ENCODE measurements around the gene DNAJB11. TPM values are rescaled to one million over a fixed set of nuclear protein-coding genes. Genes with fewer than 3 reads are reported as not detected.

The DNAJB11 gene
- polyA plus RNA-seq, 2 of the 4 experiments (the other 2 are of a cell fraction): 55.2 to 61.9 TPM

DNA sequence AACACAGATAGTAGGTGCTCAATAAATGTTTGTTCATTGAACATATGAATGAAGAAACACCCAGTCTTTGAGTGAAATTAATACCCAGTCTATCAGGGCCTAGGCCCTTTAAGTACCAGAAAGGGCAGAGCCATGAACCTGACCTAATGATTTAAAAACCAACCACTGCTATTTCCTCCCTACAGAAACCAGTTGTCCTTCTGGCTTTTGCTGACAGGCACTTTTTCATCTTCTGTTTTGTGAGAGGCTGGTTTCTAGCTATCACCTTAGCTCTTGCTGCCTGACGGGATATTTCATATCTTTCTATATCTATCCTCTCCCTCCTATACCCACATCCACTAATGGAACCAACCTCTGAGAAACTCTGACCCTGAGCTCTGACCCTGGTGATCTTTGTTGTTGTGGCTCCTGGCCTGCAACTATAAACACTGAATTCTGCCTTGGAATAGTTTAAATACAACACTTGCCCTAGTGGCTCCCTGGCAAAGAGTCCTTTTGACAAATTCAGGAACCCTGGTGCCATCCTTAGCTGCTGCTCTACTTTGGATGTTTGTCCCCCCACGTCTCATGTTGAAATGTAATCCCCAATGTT, 38.2 kb downstream of the DNAJB11 start:
- POLR2A ChIA-PET: no interaction called here
- H3K4me3 ChIP-seq: no peak overlapping the region
- no peak for DNase-seq (ENCODE audit: low read depth in 1 of 2, low spot score in 1 of 2)
- H3K9me3 ChIP-seq: no peaks in the 10 kb centered on the region
- peaks cover 19% of the 10 kb centered on the region for H3K4me1 ChIP-seq
- no peak for ATAC-seq
- TF ChIP-seq MAFK (IDR thresholded peaks at IDR 0.05; ENCODE audit: partially characterized antibody) (peak; percentile 27), RFX5 (IDR thresholded peaks at IDR 0.05) (no peak)
- CTCF ChIA-PET: interaction anchor here (0.7 to 3.2 kb wide), 8 partner anchors 8 to 626 kb away, joined by 3 to 14 read pairs (median 4); no protein-coding TSS in a partner anchor
- FAIRE-seq: no peak
- 86% methylated on average over 2 of the region's 2 CpGs for WGBS (ENCODE audit: missing lambda C conversion rate)
- no peak overlapping the region for H3K4me2 ChIP-seq
- H3K27ac ChIP-seq: no peak overlapping the region

DNA sequence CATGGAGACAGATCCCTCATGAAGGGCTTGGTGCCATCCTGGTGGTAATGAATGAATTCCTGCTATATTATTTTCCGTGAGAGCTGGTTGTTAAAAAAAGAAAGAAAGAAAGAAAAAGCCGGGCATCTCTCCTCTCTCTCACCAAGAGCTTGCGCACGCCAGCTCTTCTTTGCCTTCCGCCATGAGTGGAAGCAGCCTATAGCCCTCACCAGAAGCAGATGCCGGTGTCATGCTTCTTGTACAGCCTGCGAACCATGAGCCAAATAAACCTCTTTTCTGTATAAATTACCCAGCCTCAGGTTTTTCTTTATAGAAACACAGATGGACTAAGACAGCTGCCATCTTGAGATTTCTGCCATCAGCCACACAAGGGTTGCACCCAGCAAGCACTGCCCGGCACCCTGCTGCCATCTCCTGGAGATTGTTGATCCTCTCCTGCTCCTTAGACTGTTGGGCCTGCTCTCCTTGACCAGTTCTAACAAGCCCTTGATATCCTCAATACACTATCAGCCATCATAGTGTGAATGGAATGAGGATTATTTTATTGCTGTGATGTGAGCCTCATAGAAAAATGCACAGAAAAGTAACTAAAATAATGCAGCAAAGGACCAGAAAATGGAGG, 38.8 kb downstream of the DNAJB11 start:
- peak in 1 of 2 experiments; percentile 79; a peak in 3 of 6 replicates for ATAC-seq
- no peak for TF ChIP-seq HOXB5 (CRISPR knock-in tag; IDR thresholded peaks at IDR 0.05)
- peak in 1 of 2 experiments; percentile 38; a peak in 2 of 5 replicates for TF ChIP-seq RAD21 (conservative IDR thresholded peaks at IDR 0.05 in 1 of 2, IDR thresholded peaks at IDR 0.05 in 1 of 2)

DNA sequence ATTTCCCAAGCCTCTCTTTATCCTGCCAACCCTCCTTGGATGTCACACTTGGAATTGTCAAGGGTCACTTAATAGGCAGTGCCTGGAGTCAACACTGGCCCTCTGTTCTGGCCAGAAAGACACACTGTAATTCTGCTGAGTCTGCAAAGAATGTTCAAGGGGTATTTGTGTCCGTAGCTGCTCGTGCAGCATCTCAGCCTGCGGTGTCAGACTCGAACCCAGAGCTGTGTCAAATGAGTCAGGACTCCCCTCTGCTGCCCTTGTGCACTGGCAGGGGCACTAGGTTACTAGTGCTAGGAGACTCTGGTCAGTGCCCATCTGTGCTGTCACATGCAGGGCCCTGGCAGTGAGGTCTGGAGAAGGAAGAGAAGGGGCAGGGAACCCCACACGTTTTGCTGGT, 41.5 kb downstream of the DNAJB11 start:
- ATAC-seq (no peak), FAIRE-seq (no peak), DNase-seq (ENCODE audit: low read depth in 1 of 2, low spot score in 1 of 2) (no peak)
- Histone ChIP-seq H3K4me2 (no peak overlapping the region), H3K4me3 (no peak overlapping the region), H3K27ac (no peak overlapping the region), H3K4me1 (peaks cover 7% of the 10 kb centered on the region), H3K9me3 (no peaks in the 10 kb centered on the region)
- CTCF ChIA-PET: interaction anchor here (0.6 to 1.5 kb wide), 5 partner anchors 9 to 19 kb away, joined by 3 to 7 read pairs (median 3); no protein-coding TSS in a partner anchor
- WGBS (ENCODE audit: missing lambda C conversion rate): 49% methylated on average over 5 of the region's 5 CpGs
- POLR2A ChIA-PET: interaction anchor here (1.0 kb wide), 1 partner anchor 171 kb away, joined by 3 read pairs; the partner anchor contains the start of gene EIF4A2
- TF ChIP-seq ZFP36 (IDR thresholded peaks at IDR 0.05; ENCODE audit: borderline replicate concordance, partially characterized antibody): no peak
- TF ChIP-seq NR3C1 (IDR thresholded peaks at IDR 0.05): no peak
- no peak for TF ChIP-seq EHMT2 (IDR thresholded peaks at IDR 0.05; ENCODE audit: low read depth)
- TF ChIP-seq MAFK (IDR thresholded peaks at IDR 0.05; ENCODE audit: partially characterized antibody): peak; percentile 88

More for the DNA sequence above, 38.8 kb downstream of the DNAJB11 start:
- no peak overlapping the region for H3K4me2 ChIP-seq
- peak in 1 of 2 experiments; percentile 41 for DNase-seq (ENCODE audit: low read depth in 1 of 2, low spot score in 1 of 2)
- WGBS (ENCODE audit: missing lambda C conversion rate): 80% methylated on average over 8 of the region's 8 CpGs
- FAIRE-seq: no peak
- H3K4me3 ChIP-seq: no peak overlapping the region
- H3K27ac ChIP-seq: no peak overlapping the region
- POLR2A ChIA-PET: no interaction called here
- no peaks in the 10 kb centered on the region for H3K9me3 ChIP-seq
- peaks cover 19% of the 10 kb centered on the region for H3K4me1 ChIP-seq
- CTCF ChIA-PET: interaction anchor here (0.8 to 3.2 kb wide), 7 partner anchors 8 to 627 kb away, joined by 3 to 14 read pairs (median 5); no protein-coding TSS in a partner anchor

DNA sequence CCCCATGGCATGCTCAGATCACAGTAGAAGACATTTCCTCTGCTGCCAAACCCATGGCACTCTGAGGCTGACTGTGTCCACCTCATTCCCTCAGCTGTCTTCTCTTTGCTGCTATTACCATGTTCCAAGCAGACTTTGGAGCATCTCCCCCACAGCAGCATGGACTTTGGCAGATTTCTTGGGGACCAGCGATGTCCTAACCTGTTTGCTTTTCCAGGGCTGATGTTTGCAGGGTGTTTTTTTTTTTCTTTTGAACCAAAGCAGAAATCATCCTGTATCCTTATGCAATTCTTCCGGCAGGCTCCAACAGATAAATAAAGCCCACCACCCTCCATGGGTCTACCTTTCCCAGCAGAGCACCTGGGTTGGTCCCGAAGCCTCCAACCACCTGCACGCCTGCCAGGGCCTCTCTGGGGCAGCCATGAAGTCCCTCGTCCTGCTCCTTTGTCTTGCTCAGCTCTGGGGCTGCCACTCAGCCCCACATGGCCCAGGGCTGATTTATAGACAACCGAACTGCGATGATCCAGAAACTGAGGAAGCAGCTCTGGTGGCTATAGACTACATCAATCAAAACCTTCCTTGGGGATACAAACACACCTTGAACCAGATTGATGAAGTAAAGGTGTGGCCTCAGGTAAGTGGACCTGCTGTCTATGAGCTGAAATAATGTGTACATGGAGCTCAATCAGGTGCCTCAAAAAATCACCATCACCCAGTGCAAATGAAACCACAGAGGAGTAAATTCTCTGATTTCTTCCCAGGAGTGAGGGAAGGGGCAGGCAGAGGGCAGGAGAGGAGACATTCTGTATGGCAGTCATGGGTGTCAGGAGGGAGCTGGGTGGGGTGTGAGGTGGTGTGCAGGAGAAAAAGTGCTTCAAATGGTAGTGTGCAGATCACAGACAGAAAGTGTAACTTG, 42.5 kb downstream of the DNAJB11 start, which contains the start of gene AHSG:
Gene AHSG, plus strand, starts transcription at position 340 of the 916 bp plus-strand sequence. Its CDS starts 82 bp downstream, at position 422.
- TF ChIP-seq HDAC2 (IDR thresholded peaks at IDR 0.05) (no peak), JUNB (IDR thresholded peaks at IDR 0.05) (no peak), NR3C1 (IDR thresholded peaks at IDR 0.05) (no peak), KDM5A (IDR thresholded peaks at IDR 0.05) (no peak), ESRRA (IDR thresholded peaks at IDR 0.05; ENCODE audit: borderline replicate concordance, low read length) (no peak), FOXS1 (CRISPR knock-in tag; IDR thresholded peaks at IDR 0.05) (no peak), HOXA7 (CRISPR knock-in tag; IDR thresholded peaks at IDR 0.05) (no peak), CBX8 (IDR thresholded peaks at IDR 0.05) (no peak), ZNF302 (CRISPR knock-in tag; IDR thresholded peaks at IDR 0.05) (no peak)
- TF ChIP-seq, protein P1, sequence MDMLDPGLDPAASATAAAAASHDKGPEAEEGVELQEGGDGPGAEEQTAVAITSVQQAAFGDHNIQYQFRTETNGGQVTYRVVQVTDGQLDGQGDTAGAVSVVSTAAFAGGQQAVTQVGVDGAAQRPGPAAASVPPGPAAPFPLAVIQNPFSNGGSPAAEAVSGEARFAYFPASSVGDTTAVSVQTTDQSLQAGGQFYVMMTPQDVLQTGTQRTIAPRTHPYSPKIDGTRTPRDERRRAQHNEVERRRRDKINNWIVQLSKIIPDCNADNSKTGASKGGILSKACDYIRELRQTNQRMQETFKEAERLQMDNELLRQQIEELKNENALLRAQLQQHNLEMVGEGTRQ (IDR thresholded peaks at IDR 0.05): no peak
- TF ChIP-seq, protein P2, sequence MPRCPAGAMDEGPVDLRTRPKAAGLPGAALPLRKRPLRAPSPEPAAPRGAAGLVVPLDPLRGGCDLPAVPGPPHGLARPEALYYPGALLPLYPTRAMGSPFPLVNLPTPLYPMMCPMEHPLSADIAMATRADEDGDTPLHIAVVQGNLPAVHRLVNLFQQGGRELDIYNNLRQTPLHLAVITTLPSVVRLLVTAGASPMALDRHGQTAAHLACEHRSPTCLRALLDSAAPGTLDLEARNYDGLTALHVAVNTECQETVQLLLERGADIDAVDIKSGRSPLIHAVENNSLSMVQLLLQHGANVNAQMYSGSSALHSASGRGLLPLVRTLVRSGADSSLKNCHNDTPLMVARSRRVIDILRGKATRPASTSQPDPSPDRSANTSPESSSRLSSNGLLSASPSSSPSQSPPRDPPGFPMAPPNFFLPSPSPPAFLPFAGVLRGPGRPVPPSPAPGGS (IDR thresholded peaks at IDR 0.05): no peak
- TF ChIP-seq, protein P3, sequence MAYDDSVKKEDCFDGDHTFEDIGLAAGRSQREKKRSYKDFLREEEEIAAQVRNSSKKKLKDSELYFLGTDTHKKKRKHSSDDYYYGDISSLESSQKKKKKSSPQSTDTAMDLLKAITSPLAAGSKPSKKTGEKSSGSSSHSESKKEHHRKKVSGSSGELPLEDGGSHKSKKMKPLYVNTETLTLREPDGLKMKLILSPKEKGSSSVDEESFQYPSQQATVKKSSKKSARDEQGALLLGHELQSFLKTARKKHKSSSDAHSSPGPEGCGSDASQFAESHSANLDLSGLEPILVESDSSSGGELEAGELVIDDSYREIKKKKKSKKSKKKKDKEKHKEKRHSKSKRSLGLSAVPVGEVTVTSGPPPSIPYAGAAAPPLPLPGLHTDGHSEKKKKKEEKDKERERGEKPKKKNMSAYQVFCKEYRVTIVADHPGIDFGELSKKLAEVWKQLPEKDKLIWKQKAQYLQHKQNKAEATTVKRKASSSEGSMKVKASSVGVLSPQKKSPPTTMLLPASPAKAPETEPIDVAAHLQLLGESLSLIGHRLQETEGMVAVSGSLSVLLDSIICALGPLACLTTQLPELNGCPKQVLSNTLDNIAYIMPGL (CRISPR knock-in tag; IDR thresholded peaks at IDR 0.05; ENCODE audit: borderline replicate concordance): no peak
- TF ChIP-seq, protein P4, sequence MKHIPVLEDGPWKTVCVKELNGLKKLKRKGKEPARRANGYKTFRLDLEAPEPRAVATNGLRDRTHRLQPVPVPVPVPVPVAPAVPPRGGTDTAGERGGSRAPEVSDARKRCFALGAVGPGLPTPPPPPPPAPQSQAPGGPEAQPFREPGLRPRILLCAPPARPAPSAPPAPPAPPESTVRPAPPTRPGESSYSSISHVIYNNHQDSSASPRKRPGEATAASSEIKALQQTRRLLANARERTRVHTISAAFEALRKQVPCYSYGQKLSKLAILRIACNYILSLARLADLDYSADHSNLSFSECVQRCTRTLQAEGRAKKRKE (CRISPR knock-in tag; IDR thresholded peaks at IDR 0.05; ENCODE audit: low read depth): no peak
- TF ChIP-seq, protein P5, sequence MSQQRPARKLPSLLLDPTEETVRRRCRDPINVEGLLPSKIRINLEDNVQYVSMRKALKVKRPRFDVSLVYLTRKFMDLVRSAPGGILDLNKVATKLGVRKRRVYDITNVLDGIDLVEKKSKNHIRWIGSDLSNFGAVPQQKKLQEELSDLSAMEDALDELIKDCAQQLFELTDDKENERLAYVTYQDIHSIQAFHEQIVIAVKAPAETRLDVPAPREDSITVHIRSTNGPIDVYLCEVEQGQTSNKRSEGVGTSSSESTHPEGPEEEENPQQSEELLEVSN (IDR thresholded peaks at IDR 0.05; ENCODE audit: borderline replicate concordance, low read depth): no peak
- Histone ChIP-seq H3K4me3 (no peak within 1 kb of the TSS), H3K4me1 (peaks cover 8% of the 10 kb centered on the region), H3K9me3 (no peaks in the 10 kb centered on the region), H3K4me2 (no peak within 1 kb of the TSS), H3K27ac (no peak within 1 kb of the TSS)
- ATAC-seq (no peak), FAIRE-seq (no peak), DNase-seq (ENCODE audit: low read depth in 1 of 2, low spot score in 1 of 2) (no peak)
- CTCF ChIA-PET: interaction anchor here (0.6 to 5.5 kb wide), 6 partner anchors 17 to 736 kb away, joined by 3 to 51 read pairs (median 20); partner anchors contain the start of genes DNAJB11 and TBCCD1
- POLR2A ChIA-PET: no interaction called here
- WGBS (ENCODE audit: missing lambda C conversion rate): 45% methylated on average over 5 of the region's 7 CpGs
